Fibroblast of gingiva (primary cell): ENCODE data around the gene DAPK2.
"Not testable (repeated sequence)": the region's sequence is repeated elsewhere in the genome, so short reads cannot be mapped to it uniquely, and the experiment has no call there.

Source experiments
- DNase-seq: peaks from one replicate; pipeline ENCODE4 v3.0.0-alpha.2; 2011; ENCODE audit warnings: low read depth

Gene DAPK2

DNA sequence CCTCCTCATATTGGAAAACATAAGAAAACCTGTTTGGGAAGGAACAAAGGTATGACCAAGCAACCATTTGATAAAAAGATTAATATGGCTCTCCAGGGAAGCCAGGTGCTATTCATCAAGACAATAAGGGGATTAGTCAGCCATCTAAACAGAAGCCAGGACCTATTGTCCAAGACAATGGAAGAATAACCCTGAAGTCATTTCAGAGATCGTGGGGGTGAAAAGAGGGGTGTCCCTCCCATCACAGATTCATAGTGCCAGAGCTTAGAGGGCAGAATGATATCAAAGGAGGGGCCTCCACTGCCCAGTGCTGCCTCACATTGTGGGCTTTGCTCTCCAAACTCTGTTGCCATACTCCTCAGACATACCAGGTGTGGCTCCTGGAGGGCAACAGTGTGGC is 73.5 kb downstream of the DAPK2 start:
- no peak for DNase-seq

DNA sequence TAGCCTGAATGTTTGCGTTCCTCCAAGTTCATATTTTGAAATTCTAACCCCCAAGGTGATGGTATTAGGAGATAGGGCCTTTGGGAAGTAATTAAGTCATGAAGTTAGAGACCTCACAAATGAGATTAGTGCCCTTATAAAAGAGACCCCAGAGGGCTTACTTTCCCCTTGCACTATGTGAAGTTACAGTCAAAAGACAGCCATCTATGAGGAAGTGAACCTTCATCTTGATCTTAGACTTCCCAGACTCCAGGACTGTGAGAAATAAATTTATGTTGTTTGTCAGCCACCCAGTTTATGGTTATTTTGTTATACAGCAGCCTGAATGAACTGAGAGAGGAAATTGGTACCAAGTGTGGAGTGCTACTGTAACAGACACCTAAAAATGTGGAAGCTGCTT is 74.4 kb downstream of the DAPK2 start:
- DNase-seq = no peak

DNA sequence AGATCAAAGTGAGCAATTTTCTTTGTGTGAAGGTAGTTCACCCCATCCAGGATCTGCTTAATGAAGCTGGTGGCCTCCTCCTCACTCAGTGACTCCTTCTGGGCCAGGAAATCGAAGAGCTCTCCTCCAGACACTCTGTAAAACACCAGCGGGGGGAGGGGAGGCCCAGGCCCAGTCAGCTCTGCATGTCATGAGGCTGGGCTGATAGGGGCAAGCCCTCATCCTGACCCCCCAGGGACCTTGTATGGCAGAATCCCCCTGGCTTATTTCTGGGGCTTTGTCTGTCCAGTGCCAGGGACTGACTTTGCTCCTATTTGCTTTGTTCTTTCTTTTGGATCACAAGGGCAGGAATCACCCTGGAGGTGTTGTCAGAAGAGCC is 74.9 kb downstream of the DAPK2 start:
- DNase-seq = no peak

DNA sequence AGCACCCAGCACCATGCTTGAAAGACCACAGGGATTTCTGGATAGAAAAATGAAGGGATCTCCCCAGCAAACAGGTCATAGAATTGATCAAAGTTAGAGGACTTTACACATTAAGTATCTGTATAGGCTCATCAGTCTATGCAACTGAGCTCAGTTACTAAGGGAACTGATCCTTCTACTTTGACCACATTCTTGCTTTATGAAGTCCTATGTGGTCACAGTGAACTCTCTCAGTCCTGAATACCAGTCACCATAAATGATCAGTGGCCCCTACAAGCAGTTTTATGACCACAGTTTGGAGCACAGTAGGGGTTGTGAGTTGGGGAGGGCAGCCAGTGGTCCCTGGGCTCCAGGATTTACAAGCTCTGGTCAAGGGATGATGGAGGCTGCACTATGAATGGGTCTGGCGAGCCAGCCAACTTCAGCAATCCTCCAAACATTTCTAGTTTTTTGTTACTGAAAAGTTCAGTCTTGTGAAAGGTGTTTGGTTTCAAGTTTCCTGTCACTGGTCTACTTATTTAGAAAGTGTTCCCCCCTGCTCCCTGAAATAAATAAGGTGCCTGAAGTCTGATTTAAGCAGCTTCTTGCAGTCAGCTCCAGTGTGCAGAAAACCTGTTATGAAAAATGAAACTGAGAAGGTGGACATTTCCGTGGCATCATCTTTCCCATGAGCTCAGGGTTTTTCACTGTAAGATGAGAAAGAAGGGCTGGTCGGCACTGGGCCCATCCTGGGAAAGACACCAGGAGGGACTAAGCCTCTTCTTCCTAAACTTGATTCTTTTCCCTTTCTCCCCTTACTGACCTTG is 75.5 kb downstream of the DAPK2 start:
- no peak for DNase-seq

DNA sequence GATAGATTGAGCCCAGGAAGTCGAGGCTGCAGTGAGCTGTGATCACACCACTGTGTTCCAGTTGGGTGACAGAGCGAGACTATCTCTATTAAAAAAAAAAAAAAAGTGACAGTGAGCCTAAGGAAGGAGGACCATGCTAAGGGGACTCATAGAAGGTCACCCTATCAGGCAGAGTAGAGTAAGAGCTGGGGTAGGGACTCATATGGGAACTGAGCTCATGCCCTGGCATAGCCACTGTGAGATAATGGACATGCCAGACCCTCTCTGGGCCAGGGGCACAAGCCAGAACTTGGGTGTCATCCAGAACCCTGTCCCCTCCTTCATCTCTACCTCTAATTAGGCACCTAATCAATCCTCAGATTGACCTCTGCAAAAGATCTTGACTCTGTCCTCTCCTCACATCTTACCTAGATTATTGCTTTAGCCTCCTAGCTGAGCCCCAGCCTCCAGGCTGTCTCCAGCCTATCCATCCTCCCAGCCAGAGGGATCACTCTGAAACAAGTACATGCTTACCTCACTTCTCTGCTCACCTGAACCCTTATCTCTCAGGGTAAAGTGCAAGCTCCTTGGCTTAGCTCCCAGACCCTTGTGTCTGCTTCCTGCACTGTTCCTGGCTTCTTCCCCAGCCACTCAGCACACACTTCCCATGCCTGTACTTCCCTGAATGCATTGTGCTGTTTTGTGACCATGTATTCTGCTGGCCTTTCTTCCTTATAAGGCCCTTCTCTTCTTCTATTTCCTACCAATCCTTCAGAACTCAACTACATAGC is 76.4 kb downstream of the DAPK2 start:
- DNase-seq = no peak

DNA sequence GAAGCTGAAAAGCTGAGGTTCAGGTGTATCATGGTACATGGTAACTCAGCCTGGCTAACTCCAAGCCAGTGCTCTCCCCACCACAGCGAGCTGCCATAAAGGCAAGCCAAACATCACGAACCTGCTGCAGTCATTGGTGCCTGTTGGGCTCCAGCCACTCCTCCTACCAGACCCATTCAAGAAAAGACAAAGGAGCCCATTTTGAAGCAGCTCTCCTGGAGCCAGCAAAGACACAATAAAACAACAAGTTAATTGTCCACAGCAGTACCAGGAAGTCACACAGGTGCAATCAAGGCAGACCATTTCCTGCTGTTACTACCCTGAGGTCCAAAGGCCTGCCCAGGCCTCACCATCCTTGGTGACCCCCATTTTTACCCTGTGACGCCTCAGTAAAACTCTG is 77.6 kb downstream of the DAPK2 start:
- DNase-seq = no peak

DNA sequence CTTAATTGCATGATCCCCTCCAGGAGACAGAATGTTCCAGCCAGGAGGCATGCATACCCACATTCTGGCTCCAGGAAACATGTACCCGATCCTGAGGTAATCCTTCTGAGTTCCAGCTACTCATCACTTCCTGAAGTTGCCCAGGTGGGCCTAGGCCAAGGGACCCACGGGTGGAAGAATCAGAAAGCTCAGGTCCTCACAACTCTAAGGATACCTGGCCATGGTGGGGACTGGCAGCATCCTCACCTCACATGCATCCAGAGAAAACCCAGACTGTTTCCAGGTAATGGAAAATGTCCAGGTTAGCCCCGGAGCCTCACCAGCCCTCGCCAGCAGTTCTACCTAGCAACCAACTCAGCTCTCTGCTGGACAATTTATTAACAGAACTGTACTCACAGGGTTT is 78.2 kb downstream of the DAPK2 start:
- no peak for DNase-seq

DNA sequence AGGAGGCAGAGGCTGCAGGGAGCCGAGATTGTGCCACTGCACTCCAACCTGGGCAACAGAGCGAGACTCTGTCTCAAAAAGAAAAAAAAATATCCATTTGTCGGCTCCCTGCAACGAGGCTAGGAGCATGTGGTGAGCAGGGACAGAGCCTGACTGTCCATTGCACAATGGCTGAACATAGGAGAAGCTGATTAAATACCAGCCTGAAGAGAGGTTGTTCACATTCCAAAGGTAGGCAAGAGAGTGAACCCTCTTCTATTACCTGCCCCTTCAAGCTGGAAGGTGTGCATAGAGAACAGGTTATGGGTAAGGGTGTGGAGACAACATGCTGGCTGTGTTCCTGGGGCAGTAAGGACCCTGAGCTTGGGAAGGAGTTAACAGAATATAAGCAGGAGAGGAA is 78.7 kb downstream of the DAPK2 start:
- no peak for DNase-seq

DNA sequence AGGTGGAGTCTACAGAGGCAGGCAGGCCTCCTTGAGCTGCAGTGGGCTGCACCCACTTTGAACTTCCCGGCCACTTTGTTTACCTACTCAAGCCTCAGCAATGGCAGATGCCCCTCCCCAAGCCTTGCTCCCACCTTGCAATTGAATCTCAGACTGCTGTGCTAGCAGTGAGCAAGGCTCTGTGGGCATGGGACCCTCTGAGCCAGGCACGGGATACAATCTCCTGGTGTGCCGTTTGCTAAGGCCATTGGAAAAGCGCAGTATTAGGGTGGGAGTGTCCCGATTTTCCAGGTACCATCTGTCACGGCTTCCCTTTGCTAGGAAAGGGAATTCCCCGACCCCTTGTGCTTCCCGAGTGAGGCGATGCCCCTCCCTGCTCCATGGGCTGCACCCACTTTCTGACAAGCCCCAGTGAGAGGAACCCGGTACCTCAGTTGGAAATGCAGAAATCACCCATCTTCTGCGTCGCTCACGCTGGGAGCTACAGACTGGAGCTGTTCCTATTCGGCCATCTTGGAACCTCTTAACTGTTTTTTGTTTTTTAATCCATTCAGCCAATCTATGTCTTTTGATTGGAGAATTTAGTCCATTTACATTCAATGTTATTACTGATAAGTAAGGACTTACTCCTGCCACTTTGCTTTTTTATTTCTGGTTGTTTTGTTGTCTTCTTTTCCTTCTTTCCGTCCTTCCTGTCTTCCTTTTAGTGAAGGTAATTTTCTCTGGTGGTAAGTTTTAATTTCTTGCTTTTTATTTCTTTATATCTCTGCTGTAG is 83.2 kb downstream of the DAPK2 start:
- not testable (repeated sequence) for DNase-seq

DNA sequence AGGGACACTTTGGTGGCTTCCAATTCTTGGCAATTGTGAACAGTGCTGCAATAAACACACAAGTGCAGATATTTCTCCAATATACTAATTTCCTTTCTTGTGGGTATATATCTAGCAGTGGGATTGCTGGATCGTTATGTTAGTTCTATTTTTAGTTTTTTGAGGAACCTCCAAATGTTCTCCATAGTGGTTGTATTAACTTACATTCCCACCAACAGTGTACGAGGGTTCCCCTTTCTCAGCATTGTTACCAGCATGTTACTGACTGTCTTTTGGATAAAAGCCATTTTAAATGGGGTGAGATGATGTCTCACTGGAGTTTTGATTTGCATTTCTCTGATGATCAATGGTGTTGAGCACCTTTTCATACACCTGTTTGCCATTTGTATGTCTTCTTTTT is 92.8 kb downstream of the DAPK2 start:
- DNase-seq = no peak

DNA sequence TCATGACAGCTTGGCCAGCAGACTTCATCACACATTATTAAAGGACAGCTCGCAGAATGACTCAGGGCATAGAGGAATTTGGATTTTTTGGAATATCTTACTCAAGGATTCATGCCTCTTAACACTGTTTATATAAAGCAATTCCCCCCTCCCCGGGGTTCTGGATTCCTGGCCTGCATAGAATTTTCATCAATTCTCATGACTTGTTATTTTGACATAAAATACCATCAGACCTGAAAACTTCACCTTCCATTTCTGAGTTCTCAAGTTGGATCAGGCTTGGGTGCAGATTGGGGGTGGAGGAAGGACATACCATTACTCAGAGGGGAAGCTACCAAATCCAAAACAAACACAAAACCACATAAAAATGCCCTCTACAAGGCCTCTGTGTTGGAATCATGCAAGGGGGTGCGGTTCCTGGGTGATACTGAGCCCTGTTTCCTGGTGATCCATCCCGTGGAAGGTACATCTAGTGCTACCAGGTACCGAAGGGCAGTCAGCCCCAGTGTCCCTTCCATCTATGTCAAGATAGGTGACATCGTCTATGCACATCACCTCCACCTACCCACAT is 95.3 kb downstream of the DAPK2 start:
- peak; percentile 87 for DNase-seq

DNA sequence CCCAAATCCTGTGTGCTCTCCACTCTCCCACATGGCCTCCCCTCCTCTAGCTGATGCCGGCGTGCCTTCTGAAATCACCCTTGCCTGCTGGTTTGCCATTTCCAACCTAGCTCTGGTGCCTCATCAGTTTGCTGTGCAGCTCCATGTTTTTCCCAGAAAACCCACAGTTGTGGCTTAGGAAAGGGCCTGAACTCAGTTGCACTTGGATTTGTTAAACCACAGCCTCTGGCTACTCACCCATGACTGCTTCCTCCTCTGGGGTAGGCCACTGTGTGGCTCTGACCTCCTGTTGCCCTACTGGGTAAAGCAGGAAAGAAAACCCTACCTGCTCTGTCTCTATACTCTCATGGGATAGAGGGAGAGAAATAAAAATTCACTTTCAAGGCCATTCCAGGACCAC is 97.3 kb downstream of the DAPK2 start:
- no peak for DNase-seq

DNA sequence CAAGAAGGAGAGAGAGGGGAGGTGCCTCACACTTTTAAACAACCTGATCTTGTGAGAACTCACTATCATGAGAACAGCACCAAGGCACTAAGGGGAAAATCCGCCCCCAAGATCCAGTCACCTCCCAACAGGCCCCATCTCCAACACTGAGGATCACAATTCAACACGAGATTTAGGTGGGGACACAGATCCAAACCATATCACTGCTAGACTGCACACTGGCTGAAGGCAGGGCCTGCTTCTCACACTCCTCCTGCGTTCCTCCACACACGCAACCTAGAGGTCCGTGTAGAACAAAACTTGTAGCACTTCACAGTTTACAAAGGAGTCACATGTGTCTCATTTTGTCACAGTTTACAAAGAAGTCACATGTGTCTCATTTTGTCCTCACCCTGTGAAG is 97.8 kb downstream of the DAPK2 start:
- DNase-seq = no peak

DNA sequence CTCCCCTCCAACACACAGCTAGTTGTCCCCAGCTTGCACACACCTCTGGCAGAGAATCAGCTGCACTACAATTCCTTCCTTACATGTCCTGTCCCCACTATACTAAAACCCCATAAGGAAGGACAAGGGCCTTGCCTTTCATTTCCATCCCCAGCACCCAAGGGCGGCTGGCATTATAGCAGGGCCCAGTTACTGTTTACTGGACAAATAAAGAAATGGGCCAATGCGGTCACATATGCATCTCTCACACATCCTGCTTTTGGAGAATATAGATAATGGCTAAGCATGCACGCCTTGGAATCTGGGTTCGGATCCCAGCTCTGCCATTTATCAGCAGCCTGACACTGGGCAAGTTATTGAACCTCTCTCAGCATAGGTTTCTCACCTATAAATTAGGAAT is 99.1 kb downstream of the DAPK2 start:
- DNase-seq = no peak

DNA sequence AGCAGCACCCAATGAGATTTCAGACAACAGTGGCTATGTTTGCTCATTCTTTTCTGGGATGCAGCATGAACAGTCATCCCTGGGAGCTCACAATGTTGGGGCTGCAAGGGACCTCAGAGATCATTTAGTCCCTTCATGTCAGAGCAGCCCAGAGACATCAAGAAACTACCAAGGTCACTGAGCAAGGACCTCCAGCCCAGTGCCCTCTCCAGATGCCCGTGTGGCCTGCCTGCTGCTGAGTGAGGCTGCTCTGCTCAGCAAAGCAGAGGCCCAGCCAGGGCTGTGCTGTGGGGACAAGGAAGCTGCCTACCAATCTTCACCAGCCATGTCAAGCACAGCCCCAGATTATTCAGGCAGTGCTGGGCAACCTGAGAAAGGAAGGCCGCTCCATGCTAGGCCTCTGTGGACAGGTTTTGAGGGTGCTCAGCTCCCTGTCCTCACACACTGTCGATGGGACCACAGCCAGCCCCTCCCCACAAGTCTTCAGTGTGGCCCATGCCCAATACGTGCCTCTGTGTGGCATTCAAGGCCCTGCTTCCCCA is 99.7 kb downstream of the DAPK2 start:
- no peak for DNase-seq

DNA sequence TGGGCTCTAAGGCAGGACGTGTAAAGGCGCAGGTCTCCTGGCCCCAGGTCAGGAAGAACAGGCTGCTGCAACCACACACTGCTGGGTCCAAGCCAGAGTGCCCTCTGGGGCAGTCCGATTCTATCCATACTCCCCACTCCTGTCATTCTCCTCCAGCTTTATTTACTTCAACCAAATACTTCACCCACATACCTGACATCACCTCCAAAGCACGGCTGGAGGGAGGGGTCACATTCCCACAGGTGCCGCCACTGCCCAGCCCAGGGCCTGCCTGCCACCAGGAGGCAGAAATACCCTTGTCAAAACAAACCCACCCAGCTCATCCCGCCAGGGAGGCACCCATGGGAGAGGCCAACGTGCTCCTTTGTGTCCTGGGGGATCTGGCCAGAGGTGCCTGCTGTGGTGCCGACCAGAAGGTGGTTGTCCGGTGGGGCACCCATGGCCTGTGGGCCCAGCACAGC is 100.4 kb downstream of the DAPK2 start:
- DNase-seq = no peak

DNA sequence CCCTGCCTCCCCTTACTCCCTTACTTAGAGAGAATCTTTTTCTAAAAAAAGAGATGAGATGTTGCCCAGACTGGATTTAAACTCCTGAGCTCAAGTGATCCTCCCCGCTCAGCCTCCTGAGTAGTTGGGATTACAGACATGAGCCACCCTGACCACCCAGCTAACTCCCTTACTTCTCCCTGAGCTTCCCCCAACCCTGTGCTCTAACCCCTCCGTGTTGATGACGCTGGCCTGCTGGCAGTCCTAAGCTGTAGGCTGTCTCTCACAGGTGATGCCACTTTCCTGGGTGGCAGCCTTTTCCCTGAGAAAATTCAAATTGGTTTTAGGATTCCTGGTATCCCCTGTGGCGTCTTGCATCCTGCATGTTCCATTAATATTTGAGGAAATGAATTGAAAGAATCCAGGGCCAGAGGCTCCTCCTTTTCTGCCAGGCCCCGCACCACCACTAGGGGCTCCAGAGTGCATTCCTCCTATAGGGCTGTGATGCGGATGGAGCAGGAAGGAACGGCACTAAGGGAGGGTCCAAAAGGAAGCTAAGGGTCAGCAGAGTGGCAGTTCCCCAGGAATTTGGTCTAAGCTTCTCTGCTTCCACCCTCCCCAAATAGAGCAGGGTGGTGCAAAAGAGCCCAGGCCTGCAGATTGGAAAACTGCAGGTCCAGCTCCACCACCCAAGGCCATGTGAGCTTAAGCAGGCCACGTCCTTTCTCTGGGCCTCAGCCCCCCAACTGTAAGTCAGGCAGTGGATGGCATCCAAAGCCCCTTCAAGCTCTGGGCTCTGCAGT is 101.1 kb downstream of the DAPK2 start:
- DNase-seq = peak; percentile 28

DNA sequence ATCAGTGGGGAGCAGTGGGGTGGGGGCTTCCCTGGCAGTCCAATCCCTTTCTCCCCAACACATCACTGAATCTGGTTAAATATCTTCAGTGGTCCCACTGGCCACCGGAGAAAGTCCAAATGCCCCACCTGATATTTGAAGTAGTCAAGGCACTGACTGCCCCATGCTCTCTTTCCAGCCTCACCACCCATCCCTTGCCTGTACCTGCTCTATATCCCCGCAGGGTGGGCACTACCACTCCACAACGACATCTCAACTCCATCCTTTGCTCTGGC is 101.7 kb downstream of the DAPK2 start:
- no peak for DNase-seq

DNA sequence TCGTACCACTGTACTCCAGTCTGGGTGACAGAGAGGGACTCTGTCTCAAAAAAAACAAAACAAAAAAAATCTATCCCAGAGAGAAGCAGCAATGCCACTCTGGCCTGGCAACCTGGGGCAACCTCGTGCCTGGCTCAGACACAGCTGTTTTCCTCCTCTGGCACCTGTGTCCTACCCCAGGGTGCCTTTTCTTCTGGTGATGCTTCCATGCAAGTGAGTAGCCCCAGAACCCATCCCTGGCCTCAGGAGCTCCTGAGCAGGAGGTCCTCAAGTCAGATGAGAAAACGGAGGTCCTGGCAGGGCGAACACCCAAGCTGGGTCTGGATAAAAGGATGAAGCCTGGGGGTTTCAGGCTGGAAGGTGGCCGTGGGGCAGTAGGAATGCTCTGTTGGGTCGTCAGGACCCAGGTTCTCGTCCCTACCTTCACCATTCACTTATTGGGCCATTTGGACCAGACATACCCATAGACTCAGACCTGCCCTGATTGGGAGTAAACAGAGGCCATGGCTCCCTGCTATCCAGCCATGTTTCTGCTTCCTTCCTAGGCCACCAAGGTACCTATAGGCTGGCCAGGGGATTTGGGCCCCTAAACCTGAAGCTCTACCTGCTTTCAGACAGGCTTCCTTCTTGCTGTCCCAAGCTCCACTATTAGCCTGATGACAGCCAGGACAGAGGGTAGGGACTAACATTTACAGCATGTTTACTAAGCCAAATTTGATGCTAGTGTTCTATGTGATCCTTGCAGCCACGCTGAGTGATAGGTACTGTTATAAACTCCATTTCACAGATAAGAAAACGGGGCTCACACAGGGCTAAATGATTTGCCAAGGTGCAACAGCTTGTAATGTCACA is 102.2 kb downstream of the DAPK2 start:
- DNase-seq = no peak

DNA sequence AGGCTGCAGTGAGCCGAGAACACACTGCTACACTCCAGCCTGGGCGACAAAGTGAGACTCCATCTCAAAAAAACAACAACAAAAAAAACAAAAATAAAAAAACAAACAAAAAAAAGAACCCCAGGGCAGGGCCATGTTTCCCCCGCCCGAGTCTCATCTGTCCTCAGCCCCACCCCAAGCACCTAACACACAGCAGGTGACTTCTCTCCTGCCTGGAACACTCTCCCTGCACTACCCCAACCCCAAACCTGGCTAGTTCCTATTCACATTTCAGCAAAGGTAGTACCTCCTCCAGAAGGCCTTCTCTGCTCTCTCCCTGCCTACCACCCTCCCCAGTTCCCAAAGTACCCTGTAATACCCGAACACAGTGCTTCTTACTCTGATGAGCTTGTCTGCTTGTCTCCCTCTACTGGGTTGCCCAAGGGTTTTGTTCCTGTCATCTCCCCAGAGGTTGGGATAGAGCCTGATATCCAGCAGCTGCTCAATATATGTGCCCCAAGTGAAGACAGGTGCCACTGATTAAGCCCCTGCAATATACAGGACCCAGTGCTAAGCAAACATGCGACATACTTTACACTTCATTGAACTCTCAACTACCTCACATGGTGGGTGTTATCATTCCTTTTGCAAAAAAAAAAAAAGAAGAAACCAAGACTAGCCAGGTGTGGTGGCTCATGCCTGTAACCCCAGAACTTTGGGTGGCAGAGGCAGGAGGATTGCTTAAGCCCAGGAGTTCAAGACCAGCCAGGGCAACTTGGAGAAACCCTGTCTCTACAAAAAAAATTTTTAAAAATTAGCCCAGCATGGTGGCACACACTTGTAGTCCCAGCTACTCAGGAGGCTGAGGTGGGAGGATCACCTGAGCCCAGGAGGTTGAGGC is 103.6 kb downstream of the DAPK2 start:
- DNase-seq = no peak
